IMR-90 (cell line): ENCODE measurements around the gene CACNA2D3.

Source experiments
- CEBPB ChIP-seq: IDR thresholded peaks from 2 replicates; pipeline ENCODE4 v1.6.1; 2012; ENCODE audit warnings: low read depth, low read length, improper control_type of control experiment
- CTCF ChIP-seq: conservative IDR thresholded peaks from 2 replicates; pipeline ENCODE4 v1.5.1; 2012; ENCODE audit warnings: mild to moderate bottlenecking, low read depth, low read length, improper control_type of control experiment
- ELK1 ChIP-seq: fragments of 150-350 bp; IDR thresholded peaks from 2 replicates; pipeline ENCODE4 v1.6.1; 2016; ENCODE audit warnings: low read depth, mild to moderate bottlenecking, low read length, moderate library complexity, borderline replicate concordance
- POLR2A ChIP-seq: IDR thresholded peaks from 2 replicates; pipeline ENCODE4 v1.6.1; 2012; ENCODE audit warnings: mild to moderate bottlenecking, low read depth, low read length

GRCh38 chr3:54506603-54507002, 384.3 kb downstream of the CACNA2D3 start:
- TF ChIP-seq CTCF: no peak
- TF ChIP-seq POLR2A: no peak
- no peak for TF ChIP-seq ELK1
- TF ChIP-seq CEBPB: no peak
